Fibroblast of skin of back (primary cell): ENCODE results near the gene MANEAL. TPM values are rescaled to one million over a fixed set of nuclear protein-coding genes. Genes with fewer than 3 reads are reported as not detected.
"Not testable (repeated sequence)": the region's sequence is repeated elsewhere in the genome, so short reads cannot be mapped to it uniquely, and the experiment has no call there.

ENCODE experiments used
- DNase-seq: peaks from one replicate; pipeline ENCODE4 v3.0.0-alpha.2; 2013
- polyA plus RNA-seq, 2 experiments: library from polyadenylated mRNA; unstranded; fragments of 120-200 nt; gene quantifications; one replicate each; pipeline ENCODE4 v1.2.1, GENCODE V29; 2013; ENCODE audit not compliant: insufficient read length in 2 of 2

Gene MANEAL, protein sequence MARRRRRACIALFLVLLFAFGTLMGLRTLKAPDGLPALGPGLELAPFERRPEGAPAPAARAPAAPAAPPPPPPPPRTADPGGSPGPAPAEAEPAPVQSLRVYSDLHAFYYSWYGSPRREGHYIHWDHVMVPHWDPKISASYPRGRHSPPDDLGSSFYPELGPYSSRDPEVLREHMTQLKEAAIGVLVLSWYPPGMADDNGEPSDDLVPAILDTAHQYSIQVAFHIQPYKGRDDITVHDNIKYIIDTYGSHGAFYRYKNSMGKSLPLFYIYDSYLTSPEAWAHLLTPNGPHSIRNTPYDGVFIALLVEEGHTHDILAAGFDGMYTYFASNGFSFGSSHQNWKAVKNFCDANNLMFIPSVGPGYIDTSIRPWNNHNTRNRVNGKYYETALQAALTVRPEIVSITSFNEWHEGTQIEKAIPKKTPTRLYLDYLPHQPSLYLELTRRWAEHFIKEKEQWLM
- 0.90 TPM for polyA plus RNA-seq (2013, experiment 1 of 2; ENCODE audit: insufficient read length)
- 0.75 TPM for polyA plus RNA-seq (2013, experiment 2 of 2; ENCODE audit: insufficient read length)

DNA sequence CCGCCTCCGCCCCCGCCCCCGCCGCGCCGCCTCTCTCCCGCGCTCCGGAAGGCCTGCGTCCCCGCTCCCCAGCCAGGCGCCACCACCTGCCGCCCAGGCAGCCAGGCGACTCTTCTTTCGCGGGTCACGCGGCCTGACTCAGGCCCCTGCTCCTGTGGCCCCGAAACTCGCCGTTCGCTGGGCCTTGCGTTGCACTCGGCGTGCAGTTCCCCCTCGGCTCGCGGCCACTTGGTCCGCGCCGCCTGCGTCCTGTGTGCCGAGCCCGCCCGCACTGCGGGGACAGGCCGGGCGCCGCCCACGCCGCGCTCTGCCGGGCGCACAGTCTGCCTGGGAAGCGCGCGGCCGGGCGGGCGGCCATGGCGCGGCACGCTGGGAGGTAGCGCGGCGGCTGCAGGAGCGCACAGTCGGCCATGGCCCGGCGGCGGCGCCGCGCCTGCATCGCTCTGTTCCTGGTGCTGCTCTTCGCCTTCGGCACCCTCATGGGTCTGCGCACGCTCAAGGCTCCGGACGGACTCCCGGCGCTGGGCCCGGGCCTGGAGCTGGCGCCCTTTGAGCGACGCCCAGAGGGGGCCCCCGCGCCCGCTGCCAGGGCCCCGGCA lies at the start of gene MANEAL:
Gene MANEAL, plus strand, starts transcription at position 75 of the 599 bp plus-strand sequence. Its CDS starts 336 bp downstream, at position 411.
- DNase-seq, result peak; percentile 55

DNA sequence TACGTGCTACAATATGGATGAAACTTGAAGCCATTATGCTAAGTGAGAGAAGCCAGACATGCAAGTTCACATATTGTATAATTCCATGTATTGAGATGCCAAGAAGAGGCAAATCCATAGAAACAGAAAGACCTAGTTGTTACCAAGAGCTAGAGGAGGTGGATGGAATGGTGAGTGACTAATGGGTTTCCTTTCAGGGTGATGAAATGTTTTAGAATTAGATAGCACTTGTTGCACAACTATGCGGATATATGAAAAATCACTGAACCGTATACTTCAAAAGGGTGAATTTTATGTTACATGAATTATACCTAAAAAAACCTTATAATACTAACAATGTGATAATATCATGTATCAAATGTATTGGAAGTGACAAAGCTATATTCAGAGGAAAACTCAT lies 46.8 kb upstream of the MANEAL start:
- no peak for DNase-seq

DNA sequence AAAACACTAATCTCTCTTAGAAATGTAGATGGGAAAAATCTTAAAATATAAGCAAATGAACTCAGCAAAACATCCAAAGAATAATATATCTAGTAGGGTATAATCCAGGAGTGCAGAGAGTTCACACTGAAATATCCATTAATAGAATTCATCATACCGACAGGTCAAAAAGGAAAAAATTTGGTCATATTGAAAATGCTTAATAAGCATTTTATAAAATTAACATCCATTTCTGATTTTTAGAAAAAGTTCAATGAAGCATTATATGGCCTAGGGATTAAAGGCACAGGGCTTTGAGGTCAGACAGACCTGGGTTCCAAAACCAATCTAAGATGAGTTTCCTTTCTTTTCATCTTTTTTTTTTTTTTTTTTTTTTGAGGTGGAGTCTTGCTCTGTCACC lies 45.1 kb upstream of the MANEAL start:
- DNase-seq, result no peak

DNA sequence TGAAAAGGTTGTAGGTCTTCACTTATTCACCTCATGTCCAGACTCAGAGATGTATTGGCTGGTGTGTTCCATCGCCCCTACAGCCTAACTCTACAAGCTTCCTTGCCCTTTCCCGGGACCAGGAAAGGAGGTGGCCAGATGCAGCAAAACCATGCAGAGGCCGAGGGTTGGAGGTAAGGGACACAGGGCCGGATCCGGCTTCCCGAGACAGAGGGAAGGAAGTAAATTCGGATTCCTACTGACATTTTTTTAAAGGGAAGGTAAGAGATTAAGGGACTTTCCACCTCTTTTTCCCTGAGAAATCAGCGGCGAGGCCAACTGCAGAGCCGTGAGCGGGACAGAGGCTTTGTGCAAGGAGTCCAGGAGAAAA lies 41.4 kb upstream of the MANEAL start:
- DNase-seq, result no peak

DNA sequence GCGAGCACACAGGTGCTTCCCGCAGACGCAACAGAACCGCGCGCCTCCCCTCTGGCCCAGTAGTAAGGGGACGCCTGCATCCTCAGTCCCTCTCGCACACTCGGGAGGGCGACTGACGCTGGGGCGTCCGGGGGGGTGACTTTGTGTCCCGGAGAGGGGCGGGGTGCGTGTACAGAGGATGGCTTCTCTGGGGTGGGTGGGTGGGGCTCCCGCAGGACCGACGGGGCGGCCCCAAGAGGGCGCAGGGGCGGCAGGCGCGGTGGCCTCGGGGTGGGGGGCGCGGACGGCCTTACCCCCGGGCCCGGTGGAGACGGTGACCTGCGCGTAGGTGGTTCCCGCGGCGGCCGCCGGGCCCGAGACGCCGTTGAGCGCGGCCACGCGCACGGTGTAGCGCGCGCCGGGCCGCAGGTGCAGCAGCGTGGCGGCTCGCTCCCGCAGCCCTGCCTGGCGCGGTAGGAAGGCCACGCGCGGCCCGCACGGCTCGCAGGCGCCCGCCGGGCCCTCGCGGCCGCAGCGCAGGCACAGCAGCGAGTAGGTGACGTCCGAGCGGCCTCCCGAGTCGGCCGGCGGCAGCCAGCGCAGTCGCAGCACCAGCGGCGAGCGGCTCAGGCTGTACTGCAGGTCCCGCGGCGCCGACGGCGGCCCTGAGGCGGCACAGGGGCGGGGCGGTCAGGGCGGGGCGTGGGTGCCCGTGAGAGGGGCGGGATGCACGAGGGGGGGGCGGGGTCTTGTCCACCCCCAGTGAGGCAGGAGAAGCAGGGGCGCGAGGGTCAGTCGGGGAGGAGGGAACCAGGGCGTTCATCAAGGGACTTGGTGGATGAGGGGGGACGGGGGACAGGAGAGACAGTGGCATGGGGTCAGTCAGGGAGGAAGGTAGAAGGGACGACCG lies 40.8 kb upstream of the MANEAL start:
- DNase-seq, result no peak

DNA sequence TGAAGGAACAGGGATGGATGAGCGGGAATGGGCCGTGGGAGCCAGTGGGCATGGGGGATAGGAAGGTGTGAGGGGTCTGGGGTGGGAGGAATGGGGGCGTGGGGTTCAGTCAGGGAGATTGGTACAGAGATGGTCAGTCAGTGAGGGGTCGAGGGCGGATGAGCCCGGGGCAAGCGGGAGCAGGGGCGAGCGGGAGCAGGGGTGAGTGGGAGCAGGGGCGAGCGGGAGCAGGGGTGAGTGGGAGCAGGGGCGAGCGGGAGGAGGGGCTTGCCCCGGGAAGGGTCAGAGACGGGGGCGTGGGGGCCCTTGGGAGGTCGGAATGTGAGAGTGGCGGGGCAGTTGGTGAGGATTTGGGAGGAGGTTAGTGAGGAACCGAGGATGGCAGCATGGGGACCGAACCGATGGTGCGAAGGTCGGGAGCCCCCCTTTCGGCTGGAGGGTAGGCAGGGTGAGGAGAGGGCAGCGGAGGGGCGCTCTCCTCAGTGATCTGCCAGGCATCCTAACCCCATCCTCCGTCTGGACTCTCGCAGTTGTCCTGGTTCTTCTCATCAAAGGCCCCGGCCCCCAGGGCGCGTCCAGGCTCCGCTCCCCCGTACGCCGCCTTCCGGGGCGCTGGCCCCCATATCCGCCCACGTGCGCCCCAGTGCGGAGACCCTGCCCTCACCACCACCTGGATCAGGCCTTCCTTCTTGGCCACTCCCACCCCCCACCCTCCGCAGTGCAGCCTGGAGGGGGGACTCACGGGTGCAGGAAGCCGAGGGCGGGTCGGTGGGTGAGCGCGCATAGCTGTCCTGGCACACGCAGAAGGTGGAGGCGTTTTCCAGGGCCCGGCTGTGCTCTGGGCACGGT lies 40.0 kb upstream of the MANEAL start:
- DNase-seq, result no peak

DNA sequence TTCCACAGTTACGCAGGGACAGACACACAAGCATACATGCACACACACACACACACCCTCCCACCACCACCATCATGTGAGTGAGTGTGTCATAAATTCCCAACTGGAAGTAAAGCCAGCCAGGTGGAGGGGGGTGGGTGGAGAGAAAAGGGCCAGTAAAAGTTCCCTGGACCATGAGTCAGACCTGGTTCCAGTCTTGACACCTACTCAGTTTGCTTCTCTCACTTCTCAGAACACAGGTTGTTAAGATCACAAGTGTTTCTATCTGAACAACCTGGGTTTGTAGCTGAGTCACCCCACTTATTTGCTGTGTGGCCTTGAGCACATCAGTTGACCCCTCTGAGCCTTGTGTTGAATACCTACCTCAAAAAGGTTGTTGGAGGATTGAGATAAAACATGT lies 38.4 kb upstream of the MANEAL start:
- DNase-seq, result no peak

DNA sequence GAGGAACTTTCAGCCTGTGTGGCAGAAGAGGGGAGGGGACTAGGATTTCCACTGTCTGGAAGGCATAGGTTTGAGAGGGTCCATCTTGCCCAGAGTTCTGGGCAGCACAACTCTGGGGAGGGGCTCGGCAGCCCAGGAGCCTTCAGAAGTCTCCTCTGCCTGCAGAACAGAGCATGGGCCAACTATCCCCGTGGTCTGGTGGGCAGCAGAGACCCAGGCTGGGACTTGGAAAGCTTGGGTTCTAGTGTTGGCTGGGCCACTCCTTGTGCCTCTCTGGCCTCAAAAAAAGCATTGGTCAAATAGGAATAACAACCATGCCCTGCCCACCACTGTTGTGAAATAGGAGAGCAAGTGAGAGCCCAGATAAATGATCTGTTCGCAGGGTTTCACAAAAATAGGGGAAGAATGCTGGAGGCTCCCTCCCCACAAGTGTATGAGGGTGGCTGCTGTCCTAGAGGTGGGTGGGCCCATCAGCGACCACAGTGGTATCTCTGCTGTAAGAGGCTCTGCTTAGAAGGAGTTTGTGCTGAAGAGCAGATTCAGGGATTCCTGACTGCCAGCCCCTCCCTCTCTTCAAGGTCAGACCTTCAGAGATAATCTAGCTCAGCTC lies 37.6 kb upstream of the MANEAL start:
- DNase-seq, result no peak

DNA sequence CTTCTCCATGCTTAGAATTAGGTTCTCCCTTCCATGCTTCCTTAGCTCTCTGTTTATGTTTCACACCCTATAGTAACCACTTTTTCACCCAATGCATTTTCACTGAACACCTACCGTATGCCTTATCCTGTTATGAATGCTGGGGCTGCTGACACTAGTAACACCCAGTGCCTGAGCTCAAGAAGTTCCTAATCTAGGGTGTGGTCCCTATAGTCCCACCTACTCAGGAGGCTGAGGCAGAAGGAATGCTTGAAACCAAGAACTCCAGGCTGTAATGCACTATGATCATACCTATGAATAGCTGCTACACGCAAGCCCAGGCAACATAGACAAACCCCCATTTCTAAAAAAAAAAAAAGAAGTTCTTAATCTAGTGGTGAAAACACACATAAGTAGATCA lies 34.2 kb upstream of the MANEAL start:
- DNase-seq, result no peak

DNA sequence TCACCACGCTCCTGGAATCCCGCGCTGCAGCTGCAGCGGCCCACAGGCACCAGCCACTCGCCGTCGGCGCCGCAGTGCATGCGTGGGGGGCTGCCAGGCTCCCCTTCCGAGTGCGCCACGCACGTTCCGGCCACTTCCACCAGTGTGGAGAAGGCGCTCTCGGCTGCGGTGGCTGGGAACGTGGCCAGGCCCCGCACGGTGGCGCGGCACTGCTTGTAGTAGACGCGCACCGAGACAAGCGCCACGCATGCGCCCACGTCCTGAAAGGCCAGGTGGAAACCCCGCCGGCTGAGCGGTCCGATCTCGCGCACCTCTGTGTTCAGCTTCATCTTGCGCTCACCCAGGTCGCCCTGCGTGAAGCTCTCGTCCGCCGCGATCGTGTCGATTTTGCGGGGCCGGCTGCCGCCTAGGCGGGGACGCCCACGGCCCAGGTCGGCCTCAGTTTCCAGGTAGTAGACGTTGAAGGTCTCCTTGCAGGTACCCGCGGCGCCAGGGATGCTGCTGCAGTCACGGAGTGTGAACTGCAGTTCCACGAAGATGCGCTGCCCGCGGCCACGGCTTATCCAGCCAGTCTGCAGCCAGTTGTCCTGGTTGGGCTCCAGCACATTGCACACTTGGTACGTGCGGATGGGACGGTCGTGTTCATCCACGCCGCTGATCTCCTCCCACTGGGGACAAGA lies 32.1 kb upstream of the MANEAL start:
- DNase-seq, result no peak

DNA sequence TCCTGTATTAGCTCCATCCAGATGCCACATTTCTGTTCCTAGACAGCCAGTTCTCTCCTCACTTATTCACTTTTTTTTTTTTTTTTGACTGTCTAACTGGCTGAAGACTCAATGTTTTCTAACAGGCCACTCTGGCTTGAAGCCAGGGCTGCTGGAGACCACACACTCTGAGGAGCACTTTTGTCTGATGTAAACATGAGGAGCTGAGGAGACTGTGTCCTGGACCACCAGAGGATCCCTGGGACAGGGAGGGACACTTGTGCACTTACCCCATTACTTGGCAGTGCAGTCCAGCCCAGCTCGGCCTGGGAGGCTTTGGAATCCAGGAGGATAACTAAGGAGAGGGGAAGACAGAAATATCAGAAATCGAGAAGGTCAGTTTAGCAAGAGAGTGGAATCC lies 31.1 kb upstream of the MANEAL start:
- no peak for DNase-seq

DNA sequence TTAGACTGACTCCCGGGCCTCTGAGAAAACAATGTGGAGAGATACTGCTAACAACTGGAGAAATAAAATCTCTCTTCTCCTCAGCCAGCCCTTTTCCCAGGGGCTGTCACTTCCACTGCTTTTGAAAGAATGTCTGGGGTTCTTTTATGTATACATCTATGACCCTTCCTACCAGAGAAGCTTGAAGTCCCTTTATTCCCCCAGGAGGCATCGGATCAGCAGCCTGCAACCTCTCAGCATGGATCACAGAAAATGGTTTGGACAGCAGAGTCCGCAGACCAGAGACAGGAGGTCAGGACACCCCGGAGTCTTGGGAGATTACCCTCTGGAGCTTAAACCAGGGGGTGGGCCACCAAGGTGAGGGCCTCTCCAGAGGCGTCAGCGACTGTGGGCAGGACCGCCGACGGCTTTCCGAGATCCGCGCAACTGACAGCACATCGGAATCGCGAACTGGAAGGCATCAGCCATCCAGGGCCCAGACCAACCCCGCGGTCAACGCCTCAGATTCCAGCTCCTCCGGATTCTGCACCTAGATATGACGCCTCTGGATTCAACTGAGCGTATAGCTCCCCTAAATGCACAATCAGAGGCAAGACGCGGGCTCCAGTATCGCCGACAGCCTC lies 29.7 kb upstream of the MANEAL start:
- DNase-seq, result no peak

DNA sequence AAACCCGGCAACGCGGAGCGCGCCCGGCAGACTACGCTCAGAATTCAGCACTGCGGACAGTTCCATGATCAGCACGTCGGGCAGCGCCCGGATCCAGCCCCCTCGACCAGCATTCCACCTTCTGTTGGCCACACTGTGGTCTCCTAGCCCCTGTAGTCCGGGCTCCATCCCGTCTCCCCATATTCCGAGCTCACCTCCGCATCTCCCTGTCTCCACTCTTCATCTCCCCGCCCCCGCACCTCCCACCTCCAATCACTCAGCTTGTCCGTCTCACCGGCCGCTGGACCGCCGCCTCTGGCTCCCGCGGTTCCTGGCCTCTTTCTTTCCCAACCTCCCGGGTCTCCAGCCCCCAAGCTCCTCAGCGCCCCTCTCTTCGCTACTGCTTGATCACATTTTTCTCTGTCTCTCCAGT lies 29.2 kb upstream of the MANEAL start:
- peak; percentile 53 for DNase-seq

DNA sequence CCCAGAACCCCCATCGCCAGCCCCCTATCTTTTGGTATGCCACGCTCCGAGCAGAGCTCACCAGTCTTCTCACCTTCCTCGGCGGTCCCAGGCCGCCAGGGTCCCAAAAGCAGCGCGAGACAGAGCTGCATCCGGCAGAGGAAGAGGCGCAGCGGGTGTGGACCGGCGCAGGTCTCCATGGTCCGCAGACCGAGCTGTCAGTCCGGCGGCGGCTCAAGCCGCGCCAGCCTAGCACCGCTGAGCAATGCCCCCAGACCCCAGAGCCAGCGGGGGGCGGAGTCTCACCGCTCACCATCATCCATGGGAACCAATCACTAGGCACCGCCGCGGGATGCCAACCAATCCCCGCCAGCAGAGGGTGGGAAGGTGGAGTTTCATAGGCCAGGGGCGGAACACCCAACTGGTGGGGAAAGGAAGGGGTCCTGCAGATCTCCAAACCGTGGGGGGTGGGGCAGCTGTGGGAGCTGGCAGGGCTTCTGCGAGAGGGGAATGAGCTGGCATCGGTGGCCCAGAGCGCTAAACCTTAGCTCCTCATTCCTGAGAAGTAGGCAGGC lies 28.7 kb upstream of the MANEAL start, which contains the start of gene EPHA10:
Gene EPHA10, minus strand, starts transcription at position 233 of the 554 bp plus-strand sequence. Its CDS starts 54 bp downstream, at position 179.
- DNase-seq, result no peak

DNA sequence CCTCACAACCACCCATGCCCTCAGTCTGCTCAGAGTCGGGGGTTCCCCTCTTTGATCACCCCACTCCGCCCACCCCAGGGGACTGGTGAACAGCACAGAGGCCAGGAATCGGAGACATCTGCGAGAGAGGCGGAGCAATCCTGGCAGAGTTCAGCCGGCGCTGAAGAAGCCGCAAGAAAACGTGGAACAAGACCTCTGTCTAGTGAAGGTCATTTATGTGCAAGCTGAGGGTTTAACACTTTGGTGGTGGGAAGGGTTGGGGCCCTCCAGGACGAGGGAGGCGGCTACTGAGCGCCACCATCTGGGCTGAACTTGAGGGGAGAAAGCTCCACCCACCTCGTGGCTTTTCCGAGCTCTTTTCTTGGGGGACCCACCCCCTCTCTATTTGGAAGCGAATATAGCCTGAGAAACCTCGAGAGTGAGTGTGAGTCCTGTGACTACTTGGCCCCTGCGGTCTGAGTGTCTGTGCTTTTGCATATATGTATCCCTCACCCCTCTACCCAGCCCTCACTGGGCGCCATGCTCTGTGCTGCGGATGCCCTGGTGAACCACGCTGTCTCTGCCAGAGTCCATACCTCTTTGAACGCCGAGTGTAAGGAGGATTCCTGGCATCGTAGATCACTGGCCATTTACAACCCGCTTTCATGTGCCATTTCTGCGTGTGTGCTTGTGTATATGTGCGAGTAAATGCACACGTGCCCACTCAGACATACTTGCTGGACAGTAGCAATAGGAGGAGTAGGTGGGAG lies 27.6 kb upstream of the MANEAL start:
- DNase-seq, result no peak

DNA sequence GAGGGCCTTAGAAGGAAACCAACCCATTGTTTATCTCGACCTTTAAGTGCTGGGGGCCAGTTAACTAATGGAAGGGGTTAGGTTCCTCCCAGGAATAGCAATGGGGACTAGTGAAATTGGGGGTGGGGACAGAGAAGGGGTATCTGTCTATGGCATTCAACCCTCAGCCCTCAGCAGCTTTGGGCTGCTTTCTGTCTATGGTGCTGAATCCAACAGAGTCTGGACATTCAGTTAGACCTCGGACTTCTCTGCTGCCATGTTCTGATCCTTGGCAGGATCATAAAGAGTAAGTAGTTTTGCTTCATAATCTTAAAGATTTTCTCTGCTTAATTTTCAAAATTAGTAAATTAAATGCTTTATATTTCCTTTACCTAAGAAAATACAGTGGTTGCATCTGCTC lies 26.2 kb upstream of the MANEAL start:
- DNase-seq, result no peak

DNA sequence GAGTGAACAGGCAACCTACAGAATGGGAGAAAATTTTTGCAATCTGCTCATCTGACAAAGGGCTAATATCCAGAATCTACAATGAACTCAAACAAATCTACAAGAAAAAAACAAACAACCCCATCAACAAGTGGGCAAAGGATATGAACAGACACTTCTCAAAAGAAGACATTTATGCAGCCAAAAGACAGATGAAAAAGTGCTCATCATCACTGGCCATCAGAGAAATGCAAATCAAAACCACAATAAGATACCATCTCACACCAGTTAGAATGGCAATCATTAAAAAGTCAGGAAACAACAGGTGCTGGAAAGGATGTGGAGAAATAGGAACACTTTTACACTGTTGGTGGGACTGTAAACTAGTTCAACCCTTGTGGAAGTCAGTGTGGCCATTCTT lies 22.2 kb upstream of the MANEAL start:
- not testable (repeated sequence) for DNase-seq

DNA sequence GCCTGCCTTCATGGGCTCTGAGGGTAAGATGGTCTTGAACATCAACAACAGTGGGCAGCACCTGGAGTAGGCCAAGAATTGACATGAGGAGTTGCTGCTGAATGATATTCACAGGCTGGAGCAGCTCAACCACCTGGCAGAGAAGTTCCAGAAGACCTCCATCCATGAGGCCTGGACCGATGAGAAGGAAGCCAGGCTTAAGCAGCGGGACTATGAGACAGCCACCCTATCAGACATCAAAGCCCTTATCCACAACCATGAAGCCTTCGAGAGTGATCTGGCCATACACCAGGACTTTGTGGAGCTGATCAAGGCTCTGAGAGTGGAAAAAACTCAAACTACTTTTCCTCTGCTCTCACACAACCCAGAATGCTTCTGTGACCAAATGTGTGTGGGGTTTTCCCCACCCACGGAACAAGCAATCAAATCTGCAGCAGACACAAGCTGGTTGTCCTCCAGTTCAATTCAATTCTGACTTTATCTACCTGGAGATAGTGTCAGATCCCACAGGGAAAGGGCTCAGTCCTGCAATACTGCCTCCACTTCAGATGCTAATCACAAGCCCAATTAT lies 16.6 kb upstream of the MANEAL start:
- no peak for DNase-seq

DNA sequence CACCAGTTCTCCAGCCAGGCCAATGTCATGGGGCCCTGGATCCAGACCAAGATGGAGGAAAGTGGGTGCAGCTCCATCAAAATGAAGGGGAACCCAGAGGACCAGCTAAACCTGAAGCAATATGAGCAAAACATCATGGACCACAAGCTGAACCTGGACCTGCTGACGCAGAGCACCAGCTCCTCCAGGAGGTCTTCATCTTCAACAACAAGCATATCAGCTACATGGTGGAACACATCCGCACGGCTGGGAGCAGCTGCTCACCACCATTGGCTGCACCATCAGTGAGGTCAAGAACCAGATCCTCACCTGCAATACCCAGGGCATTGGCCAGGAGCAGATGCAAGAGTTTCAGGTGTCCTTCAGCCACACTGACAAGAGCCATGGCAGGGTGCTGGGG lies 15.0 kb upstream of the MANEAL start:
- no peak for DNase-seq
